ENCODE measurements around the gene SNX3.

- TF ChIP-seq CTCF (conservative IDR thresholded peaks at IDR 0.05; ENCODE audit: low read depth, low read length) = no peak
- TF ChIP-seq EZH2 (IDR thresholded peaks at IDR 0.05; ENCODE audit: low read length, unreplicated experiment) = no peak
- no peak for TF ChIP-seq EZH2phosphoT487 (IDR thresholded peaks at IDR 0.05; ENCODE audit: borderline replicate concordance, low read length)
Measured at GRCh38 chr6:108176281-108177089, 84.4 kb downstream of the SNX3 start.
